ENCODE measurements around the gene OBP2A.

Gene OBP2A

DNA sequence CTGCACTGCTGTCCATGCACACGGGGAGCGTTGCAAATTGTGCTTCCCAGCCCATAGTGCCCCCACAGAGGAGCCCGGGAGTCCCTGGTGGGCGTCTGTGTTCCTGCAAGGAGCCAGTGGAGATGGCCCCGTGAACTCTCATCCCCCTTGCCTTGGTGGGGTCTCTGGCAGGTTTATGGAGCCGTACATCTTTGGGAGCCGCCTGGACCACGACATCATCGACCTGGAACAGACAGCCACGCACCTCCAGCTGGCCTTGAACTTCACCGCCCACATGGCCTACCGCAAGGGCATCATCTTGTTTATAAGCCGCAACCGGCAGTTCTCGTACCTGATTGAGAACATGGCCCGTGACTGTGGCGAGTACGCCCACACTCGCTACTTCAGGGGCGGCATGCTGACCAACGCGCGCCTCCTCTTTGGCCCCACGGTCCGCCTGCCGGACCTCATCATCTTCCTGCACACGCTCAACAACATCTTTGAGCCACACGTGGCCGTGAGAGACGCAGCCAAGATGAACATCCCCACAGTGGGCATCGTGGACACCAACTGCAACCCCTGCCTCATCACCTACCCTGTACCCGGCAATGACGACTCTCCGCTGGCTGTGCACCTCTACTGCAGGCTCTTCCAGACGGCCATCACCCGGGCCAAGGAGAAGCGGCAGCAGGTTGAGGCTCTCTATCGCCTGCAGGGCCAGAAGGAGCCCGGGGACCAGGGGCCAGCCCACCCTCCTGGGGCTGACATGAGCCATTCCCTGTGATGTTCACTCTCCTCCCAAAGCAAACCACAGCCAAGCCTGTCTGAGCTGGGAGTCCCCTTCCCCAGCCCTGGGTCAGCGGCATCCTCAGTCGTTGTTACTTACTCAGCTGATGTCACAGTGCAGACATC is 42.3 kb upstream of the OBP2A start:
- no peaks in the 10 kb centered on the region for H3K27me3 ChIP-seq (ENCODE audit: control insufficient read depth in 5 of 5, insufficient read depth in 4 of 5, low read length in 5 of 5)
- no peak overlapping the region for H3K27ac ChIP-seq (ENCODE audit: low read depth, low read length)
- H3K36me3 ChIP-seq (ENCODE audit: control insufficient read depth in 5 of 5, insufficient read depth in 5 of 5, low read length in 5 of 5) = peaks cover 0 to 35% (median 26%) of the 10 kb centered on the region in 5 donors
- peaks cover 0 to 4% (median 2%) of the 10 kb centered on the region in 5 donors for H3K9me3 ChIP-seq (ENCODE audit: control insufficient read depth in 5 of 5, low read length in 5 of 5)
- no peak overlapping the region for H3K9ac ChIP-seq (ENCODE audit: low read length in 5 of 5)
- H3K4me3 ChIP-seq (ENCODE audit: low read depth in 1 of 5, low read length in 5 of 5) = no peak overlapping the region
- peaks cover 1 to 39% (median 31%) of the 10 kb centered on the region in 5 donors for H3K4me1 ChIP-seq (ENCODE audit: control insufficient read depth in 5 of 5, insufficient read depth in 5 of 5, low read length in 5 of 5)

DNA sequence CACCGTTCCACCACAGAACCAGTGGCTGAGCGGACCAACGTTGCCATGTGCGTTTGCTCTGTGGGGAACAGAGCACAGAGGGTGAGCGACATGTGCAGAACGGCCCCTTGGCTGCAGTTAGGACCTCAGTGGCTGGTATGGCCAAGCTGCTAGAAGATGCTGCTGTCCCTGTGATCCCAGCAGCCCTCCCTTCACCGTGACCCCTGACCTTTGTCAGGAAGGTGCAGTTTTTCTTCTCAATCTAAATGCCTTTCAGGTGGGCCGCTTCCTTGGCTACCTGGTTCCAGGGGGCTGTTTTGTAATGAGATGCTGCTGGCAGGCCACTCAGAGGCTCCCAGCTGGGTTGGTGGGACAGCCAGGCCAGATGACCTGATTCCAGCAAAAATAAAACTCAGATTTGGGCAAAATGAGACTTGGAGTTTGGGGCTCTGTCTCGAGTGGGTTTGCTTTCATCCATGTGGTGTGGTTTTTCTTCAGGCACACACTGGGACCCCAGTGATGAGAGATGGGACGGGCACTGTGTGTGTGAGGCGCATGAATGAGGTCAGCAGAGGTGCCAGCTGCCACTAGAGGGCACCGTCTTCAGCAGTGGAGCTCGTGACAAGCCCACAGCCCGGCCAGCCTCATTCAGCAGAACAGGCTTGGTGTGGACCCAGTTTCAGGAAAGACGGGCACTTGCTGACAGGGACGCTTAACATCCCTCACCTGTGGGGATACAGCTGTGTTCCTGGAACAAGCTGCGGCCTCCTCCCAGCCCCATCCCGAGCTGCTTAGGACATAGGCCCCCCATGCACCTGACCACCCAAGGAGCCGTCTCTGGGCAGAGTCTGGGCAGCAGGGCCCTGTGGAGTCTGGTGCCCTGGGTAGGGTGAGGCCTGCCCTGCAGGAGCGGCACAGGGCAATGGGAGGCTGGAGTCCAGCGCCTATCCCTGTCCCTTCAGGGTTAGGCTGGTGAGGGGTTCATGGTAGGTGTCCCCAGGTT is 41.4 kb upstream of the OBP2A start:
- H3K9ac ChIP-seq (ENCODE audit: low read length in 5 of 5) = no peak overlapping the region

DNA sequence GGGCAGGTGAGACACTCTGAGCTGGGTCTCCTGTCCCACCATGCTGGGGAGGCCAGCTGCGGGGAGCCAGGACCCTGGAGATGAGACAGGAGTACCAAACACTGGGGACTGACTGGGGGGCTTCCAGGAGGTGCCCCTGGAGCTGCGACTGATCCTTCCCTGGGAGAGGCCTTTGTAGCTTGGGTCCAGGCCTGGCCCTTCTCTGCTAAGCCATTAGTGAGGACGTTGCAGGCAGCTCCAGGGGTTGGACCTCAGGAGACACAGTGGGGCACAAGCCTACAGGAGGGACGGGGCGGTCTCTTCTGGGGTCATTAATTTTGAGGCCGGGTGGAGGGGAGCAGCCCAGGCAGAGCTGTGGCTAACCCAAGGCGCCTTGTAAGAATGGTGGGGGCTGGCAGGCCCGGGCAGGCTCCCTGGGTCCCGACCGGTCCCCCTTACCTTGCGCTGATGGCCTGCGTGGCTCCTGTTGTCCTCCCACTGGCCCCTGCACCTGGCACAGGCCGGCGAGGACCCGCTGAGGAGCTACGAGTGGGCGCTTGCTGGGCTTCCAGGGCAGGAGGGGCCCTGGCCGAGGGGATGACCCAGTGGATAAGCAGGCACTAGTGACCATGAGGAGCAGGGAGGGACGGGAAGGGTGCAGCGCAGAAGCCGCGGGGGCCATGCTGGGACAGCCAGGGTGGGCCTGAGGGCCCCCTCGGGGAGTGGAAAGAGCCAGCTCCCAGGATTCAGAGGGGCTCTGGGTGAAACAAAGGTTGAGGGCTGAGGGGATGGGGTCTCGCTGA is 40.3 kb upstream of the OBP2A start:
- Histone ChIP-seq H3K36me3 (ENCODE audit: control insufficient read depth in 5 of 5, insufficient read depth in 5 of 5, low read length in 5 of 5) (peaks cover 0 to 35% (median 26%) of the 10 kb centered on the region in 5 donors), H3K27me3 (ENCODE audit: control insufficient read depth in 5 of 5, insufficient read depth in 4 of 5, low read length in 5 of 5) (no peaks in the 10 kb centered on the region), H3K27ac (ENCODE audit: low read depth, low read length) (no peak overlapping the region), H3K9me3 (ENCODE audit: control insufficient read depth in 5 of 5, low read length in 5 of 5) (peaks cover 0 to 12% (median 10%) of the 10 kb centered on the region in 5 donors), H3K4me1 (ENCODE audit: control insufficient read depth in 5 of 5, insufficient read depth in 5 of 5, low read length in 5 of 5) (peaks cover 1 to 22% (median 16%) of the 10 kb centered on the region in 5 donors), H3K4me3 (ENCODE audit: low read depth in 1 of 5, low read length in 5 of 5) (no peak overlapping the region), H3K9ac (ENCODE audit: low read length in 5 of 5) (no peak overlapping the region)

More for the DNA sequence above, 41.4 kb upstream of the OBP2A start:
- H3K36me3 ChIP-seq (ENCODE audit: control insufficient read depth in 5 of 5, insufficient read depth in 5 of 5, low read length in 5 of 5) = peaks cover 0 to 35% (median 26%) of the 10 kb centered on the region in 5 donors
- peaks cover 0 to 11% (median 10%) of the 10 kb centered on the region in 5 donors for H3K9me3 ChIP-seq (ENCODE audit: control insufficient read depth in 5 of 5, low read length in 5 of 5)
- H3K4me3 ChIP-seq (ENCODE audit: low read depth in 1 of 5, low read length in 5 of 5) = no peak overlapping the region
- H3K27me3 ChIP-seq (ENCODE audit: control insufficient read depth in 5 of 5, insufficient read depth in 4 of 5, low read length in 5 of 5) = no peaks in the 10 kb centered on the region
- H3K27ac ChIP-seq (ENCODE audit: low read depth, low read length) = no peak overlapping the region
- H3K4me1 ChIP-seq (ENCODE audit: control insufficient read depth in 5 of 5, insufficient read depth in 5 of 5, low read length in 5 of 5) = peaks cover 1 to 30% (median 23%) of the 10 kb centered on the region in 5 donors

DNA sequence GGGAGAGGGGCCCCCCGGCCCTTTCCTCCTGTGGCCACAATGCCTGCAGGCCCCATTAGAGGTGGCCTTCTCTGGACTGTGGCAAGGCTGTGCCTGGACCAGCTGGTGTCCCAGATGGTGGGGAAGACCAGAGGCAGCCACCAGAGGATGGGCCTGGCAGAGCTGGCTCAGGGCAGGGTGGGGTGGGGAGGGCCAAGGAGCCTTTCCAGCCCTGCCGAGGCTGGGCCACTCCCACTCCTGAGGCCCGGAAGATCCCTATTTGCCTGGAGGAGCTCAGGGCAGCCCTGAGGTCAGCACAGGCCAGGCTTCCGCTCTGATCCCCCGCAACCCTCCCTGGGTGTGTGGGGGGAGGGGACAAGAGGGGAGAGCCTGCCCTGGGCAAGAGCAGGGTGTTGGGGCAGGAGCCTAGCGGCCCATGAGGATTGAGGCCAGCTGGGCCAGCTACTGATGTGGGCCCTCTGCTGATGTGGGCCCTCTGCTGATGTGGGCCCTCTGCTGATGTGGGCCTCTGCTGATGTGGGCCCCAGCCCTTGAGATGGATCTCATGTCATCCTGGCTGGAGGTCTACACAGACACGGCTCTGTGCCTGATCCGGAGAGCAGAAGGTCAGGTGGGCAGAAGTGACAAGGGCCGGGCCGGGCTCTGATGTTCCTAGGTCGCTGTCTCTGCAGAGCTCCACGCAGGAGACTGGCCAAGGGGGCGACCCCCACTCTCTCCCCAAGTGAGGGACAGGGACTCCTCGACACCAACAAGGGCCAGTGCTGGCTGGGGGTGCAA is 39.4 kb upstream of the OBP2A start:
- Histone ChIP-seq H3K36me3 (ENCODE audit: control insufficient read depth in 5 of 5, insufficient read depth in 5 of 5, low read length in 5 of 5) (peaks cover 0 to 35% (median 26%) of the 10 kb centered on the region in 5 donors), H3K27ac (ENCODE audit: low read depth, low read length) (no peak overlapping the region), H3K27me3 (ENCODE audit: control insufficient read depth in 5 of 5, insufficient read depth in 4 of 5, low read length in 5 of 5) (no peaks in the 10 kb centered on the region), H3K9ac (ENCODE audit: low read length in 5 of 5) (no peak overlapping the region), H3K4me1 (ENCODE audit: control insufficient read depth in 5 of 5, insufficient read depth in 5 of 5, low read length in 5 of 5) (peaks cover 1 to 13% (median 9%) of the 10 kb centered on the region in 5 donors), H3K4me3 (ENCODE audit: low read depth in 1 of 5, low read length in 5 of 5) (no peak overlapping the region), H3K9me3 (ENCODE audit: control insufficient read depth in 5 of 5, low read length in 5 of 5) (peaks cover 0 to 12% (median 10%) of the 10 kb centered on the region in 5 donors)

DNA sequence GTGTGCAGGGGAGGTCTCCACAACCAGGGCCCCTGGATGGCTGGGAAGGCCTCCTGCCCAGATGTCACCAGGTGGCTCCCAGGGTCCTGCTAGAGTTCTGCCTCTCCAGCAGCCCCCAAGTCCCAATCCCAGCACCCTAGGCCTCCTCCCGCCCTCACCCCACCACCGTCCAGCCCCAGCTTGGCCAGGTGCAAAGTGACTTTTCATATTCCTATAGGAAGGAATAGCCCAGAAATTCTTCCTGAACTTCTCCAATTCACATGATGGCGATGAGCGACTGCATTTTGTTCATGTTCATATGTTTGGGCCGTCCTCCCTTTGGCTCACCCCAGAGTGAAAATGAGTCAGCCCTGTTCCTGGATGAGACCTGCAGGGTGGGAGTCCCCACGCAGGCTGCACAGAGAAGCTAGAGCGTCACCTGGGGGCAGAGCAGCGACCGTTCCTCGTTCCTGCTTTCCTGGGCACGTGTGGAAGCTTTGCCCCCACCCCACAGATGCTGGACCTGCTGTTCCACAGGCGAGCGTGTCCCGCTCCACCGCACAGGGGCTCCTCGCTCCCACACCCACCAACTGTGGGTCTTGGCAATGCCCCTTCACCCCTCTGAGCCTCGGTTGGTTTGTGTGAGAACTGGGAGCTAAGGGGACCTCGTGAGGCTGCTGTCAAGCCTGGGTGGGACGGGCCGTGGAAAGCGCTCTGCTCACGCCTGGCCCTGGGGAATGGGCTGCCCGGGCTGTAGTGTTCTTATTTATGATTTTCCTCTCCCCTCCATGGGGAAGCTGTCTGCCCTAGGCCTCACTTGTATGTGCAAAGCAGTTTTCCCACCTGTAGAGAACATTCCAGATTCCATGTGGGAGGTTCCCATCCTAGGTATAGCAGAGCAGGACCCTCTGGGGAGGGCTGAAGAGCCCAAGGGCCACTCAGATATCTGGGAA is 38.6 kb upstream of the OBP2A start:
- Histone ChIP-seq H3K9me3 (ENCODE audit: control insufficient read depth in 5 of 5, low read length in 5 of 5) (peaks cover 0 to 12% (median 10%) of the 10 kb centered on the region in 5 donors), H3K9ac (ENCODE audit: low read length in 5 of 5) (no peak overlapping the region), H3K4me3 (ENCODE audit: low read depth in 1 of 5, low read length in 5 of 5) (no peak overlapping the region), H3K4me1 (ENCODE audit: control insufficient read depth in 5 of 5, insufficient read depth in 5 of 5, low read length in 5 of 5) (peaks cover 0 to 9% (median 3%) of the 10 kb centered on the region in 5 donors), H3K27ac (ENCODE audit: low read depth, low read length) (no peak overlapping the region), H3K36me3 (ENCODE audit: control insufficient read depth in 5 of 5, insufficient read depth in 5 of 5, low read length in 5 of 5) (peaks cover 0 to 29% (median 26%) of the 10 kb centered on the region in 5 donors), H3K27me3 (ENCODE audit: control insufficient read depth in 5 of 5, insufficient read depth in 4 of 5, low read length in 5 of 5) (no peaks in the 10 kb centered on the region)

DNA sequence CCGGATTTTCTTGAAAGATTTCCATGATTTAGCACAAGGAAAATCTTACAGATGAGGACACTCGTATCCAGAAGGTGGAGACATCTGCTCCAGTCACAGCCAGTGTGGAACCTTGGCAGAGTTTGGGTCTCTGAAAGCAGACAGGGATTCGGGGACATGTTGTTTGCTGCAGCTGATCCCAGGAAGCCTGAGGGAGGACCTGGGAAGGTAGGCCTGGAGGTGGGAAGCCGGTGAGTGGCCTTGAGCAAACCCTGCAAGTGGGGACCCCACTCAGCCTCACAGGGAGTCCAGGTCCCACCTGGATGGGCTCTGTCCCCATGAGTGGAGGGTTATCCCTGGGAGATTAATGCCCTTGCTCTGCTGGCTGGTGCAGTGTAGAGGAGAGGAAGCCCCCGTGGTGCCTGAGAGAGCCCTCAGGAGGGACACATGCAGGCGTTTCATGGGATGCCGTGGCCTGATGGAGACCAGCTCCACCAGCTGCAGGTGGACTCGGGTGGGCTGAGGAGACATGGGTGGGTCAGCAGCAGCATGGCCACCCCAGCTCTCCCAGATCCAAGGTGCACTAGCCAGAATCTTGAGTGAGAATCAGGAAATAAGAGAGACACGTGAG is 37.6 kb upstream of the OBP2A start:
- H3K27ac ChIP-seq (ENCODE audit: low read depth, low read length) = no peak overlapping the region

DNA sequence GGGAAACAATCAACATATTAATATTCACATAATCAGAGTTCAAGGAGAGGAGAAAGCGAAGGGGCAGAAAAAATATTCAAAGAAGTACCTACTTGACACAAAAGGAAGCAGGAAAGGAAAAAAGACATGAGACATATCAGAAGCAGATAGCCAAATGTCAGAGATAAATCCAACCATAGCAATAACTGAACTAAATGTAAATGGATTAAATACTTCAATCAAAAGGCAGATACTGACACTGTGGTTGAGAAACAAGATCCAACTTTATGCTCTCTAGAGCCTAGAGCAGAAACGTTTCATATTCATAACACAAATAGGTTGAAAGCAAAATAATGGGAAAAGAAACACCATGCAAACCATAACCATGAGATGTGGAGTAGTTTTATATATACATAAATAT is 36.5 kb upstream of the OBP2A start:
- H3K9ac ChIP-seq (ENCODE audit: low read length in 5 of 5) = no peak overlapping the region
- peaks cover 0 to 9% (median 5%) of the 10 kb centered on the region in 5 donors for H3K36me3 ChIP-seq (ENCODE audit: control insufficient read depth in 5 of 5, insufficient read depth in 5 of 5, low read length in 5 of 5)
- H3K4me1 ChIP-seq (ENCODE audit: control insufficient read depth in 5 of 5, insufficient read depth in 5 of 5, low read length in 5 of 5) = peaks cover 0 to 12% (median 0%) of the 10 kb centered on the region in 5 donors
- H3K27ac ChIP-seq (ENCODE audit: low read depth, low read length) = no peak overlapping the region
- no peak overlapping the region for H3K4me3 ChIP-seq (ENCODE audit: low read depth in 1 of 5, low read length in 5 of 5)
- H3K9me3 ChIP-seq (ENCODE audit: control insufficient read depth in 5 of 5, low read length in 5 of 5) = peaks cover 0 to 12% (median 10%) of the 10 kb centered on the region in 5 donors
- H3K27me3 ChIP-seq (ENCODE audit: control insufficient read depth in 5 of 5, insufficient read depth in 4 of 5, low read length in 5 of 5) = peaks cover 0 to 4% (median 0%) of the 10 kb centered on the region in 5 donors

More for the DNA sequence above, 37.6 kb upstream of the OBP2A start:
- H3K9me3 ChIP-seq (ENCODE audit: control insufficient read depth in 5 of 5, low read length in 5 of 5) = peaks cover 0 to 12% (median 10%) of the 10 kb centered on the region in 5 donors
- H3K27me3 ChIP-seq (ENCODE audit: control insufficient read depth in 5 of 5, insufficient read depth in 4 of 5, low read length in 5 of 5) = no peaks in the 10 kb centered on the region
- H3K4me3 ChIP-seq (ENCODE audit: low read depth in 1 of 5, low read length in 5 of 5) = no peak overlapping the region
- H3K36me3 ChIP-seq (ENCODE audit: control insufficient read depth in 5 of 5, insufficient read depth in 5 of 5, low read length in 5 of 5) = peaks cover 0 to 20% (median 17%) of the 10 kb centered on the region in 5 donors
- no peak overlapping the region for H3K9ac ChIP-seq (ENCODE audit: low read length in 5 of 5)
- H3K4me1 ChIP-seq (ENCODE audit: control insufficient read depth in 5 of 5, insufficient read depth in 5 of 5, low read length in 5 of 5) = peaks cover 0 to 9% (median 0%) of the 10 kb centered on the region in 5 donors

DNA sequence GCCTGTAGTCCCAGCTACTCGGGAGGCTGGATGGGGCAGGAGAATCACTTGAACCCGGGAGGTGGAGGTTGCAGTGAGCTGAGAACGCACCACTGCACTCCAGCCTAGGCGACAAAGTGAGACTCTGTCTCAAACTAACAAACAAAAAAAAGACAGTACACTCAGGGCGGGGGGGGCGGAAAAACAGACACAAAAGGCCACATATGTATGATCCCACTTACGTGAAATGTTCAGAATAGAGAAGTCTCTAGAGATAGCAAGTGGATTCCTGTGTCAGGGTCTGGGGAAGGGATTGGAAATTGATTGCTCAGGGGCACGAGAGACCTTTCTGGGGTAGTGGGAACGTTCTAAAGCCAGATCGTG is 33.7 kb upstream of the OBP2A start:
- Histone ChIP-seq H3K27me3 (ENCODE audit: control insufficient read depth in 5 of 5, insufficient read depth in 4 of 5, low read length in 5 of 5) (peaks cover 0 to 5% (median 3%) of the 10 kb centered on the region in 5 donors), H3K4me3 (ENCODE audit: low read depth in 1 of 5, low read length in 5 of 5) (no peak overlapping the region), H3K36me3 (ENCODE audit: control insufficient read depth in 5 of 5, insufficient read depth in 5 of 5, low read length in 5 of 5) (no peaks in the 10 kb centered on the region), H3K4me1 (ENCODE audit: control insufficient read depth in 5 of 5, insufficient read depth in 5 of 5, low read length in 5 of 5) (peaks cover 0 to 12% (median 0%) of the 10 kb centered on the region in 5 donors), H3K9ac (ENCODE audit: low read length in 5 of 5) (no peak overlapping the region), H3K9me3 (ENCODE audit: control insufficient read depth in 5 of 5, low read length in 5 of 5) (peaks cover 0 to 12% (median 10%) of the 10 kb centered on the region in 5 donors), H3K27ac (ENCODE audit: low read depth, low read length) (no peak overlapping the region)

Data from subcutaneous abdominal adipose tissue (tissue), 5 donors.